Measurements from ENCODE around the gene C16orf87. TPM values are rescaled to one million over a fixed set of nuclear protein-coding genes. Genes with fewer than 3 reads are reported as not detected.

The C16orf87 gene
- total RNA-seq, 1 experiment from 2014 or later = 7.8 TPM

- CTCF ChIA-PET = no interaction called here
Observed at GRCh38 chr16:46811682-46812081, 19.3 kb downstream of the C16orf87 start.

DNA sequence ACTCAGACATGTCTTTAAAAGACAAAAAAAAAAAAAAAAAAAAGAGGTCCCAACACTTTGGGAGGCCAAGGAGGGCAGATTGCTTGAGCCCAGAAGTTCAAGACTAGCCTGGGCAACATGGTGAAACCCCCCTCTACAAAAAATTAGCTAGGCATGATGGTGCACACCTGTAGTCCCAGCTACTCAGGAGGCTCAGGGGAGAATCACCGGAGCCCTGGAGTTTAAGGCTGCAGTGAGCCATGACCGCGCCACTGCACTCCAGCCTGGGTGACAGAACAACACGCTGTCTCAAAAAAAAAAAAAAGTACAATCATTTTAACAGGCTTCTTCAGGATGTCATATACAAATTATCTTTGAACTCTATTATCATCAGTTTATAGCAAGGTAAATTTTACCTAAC, 22.0 kb downstream of the C16orf87 start:
- peaks cover 14% of the 10 kb centered on the region; the same call in 1 of the 2 replicates for H3F3A ChIP-seq (ENCODE audit: insufficient read depth, low read depth)
- peaks cover 3% of the 10 kb centered on the region for H3K36me3 ChIP-seq (ENCODE audit: low read depth)
- intact Hi-C loops (cut with micrococcal nuclease; ENCODE audit: unreplicated experiment) = no loop called here
- H3K9me3 ChIP-seq (ENCODE audit: insufficient read depth, low read depth) = no peaks in the 10 kb centered on the region
- no peaks in the 10 kb centered on the region; the same call in 1 of the 2 replicates for H4K20me1 ChIP-seq (ENCODE audit: insufficient read depth)
- no peak overlapping the region for H2AFZ ChIP-seq
- ChIA-PET POLR2A (ENCODE audit: unreplicated experiment) (no interaction called here), CTCF (interaction anchor here (0.7 kb wide), 1 partner anchor 11 kb away, joined by 4 read pairs; no protein-coding TSS in a partner anchor)
- H3K27me3 ChIP-seq (ENCODE audit: insufficient read depth, low read depth) = no peaks in the 10 kb centered on the region
- H3K4me2 ChIP-seq = no peak overlapping the region
- H3K4me1 ChIP-seq (replicated peaks; ENCODE audit: insufficient read depth) = peaks cover 20% of the 10 kb centered on the region
- TF ChIP-seq CTCF (conservative IDR thresholded peaks at IDR 0.05) (no peak), EZH2 (IDR thresholded peaks at IDR 0.05; ENCODE audit: low read depth) (no peak)
- no TSS peak for BruUV-seq (replicated peaks)
- no peak overlapping the region for H3K4me3 ChIP-seq
- DNase-seq = no peak
- H3K9me2 ChIP-seq (ENCODE audit: insufficient read depth) = no peaks in the 10 kb centered on the region
- no peak overlapping the region for H3K27ac ChIP-seq
- 0 out of 2 replicates have a peak, but pooled peaks cover 20% of the 10 kb centered on the region for H3K79me2 ChIP-seq (ENCODE audit: low read depth)

More at GRCh38 chr16:46811682-46812081, 19.3 kb downstream of the C16orf87 start:
- Histone ChIP-seq H3K4me3 (no peak overlapping the region), H3K9me2 (ENCODE audit: insufficient read depth) (no peaks in the 10 kb centered on the region), H3K27me3 (ENCODE audit: insufficient read depth, low read depth) (no peaks in the 10 kb centered on the region), H2AFZ (no peak overlapping the region), H3K4me1 (replicated peaks; ENCODE audit: insufficient read depth) (peaks cover 20% of the 10 kb centered on the region), H3K4me2 (no peak overlapping the region), H4K20me1 (ENCODE audit: insufficient read depth) (no peaks in the 10 kb centered on the region; the same call in 1 of the 2 replicates), H3K27ac (no peak overlapping the region), H3K9me3 (ENCODE audit: insufficient read depth, low read depth) (peaks cover 11% of the 10 kb centered on the region), H3K79me2 (ENCODE audit: low read depth) (peaks cover 37% of the 10 kb centered on the region), H3F3A (ENCODE audit: insufficient read depth, low read depth) (peaks cover 14% of the 10 kb centered on the region; the same call in 1 of the 2 replicates), H3K36me3 (ENCODE audit: low read depth) (peaks cover 6% of the 10 kb centered on the region; the same call in 1 of the 2 replicates)
- DNase-seq = no peak
- no TSS peak for BruUV-seq (replicated peaks)
- intact Hi-C loops (cut with micrococcal nuclease; ENCODE audit: unreplicated experiment) = no loop called here
- POLR2A ChIA-PET (ENCODE audit: unreplicated experiment) = no interaction called here
- no peak for TF ChIP-seq EZH2 (IDR thresholded peaks at IDR 0.05; ENCODE audit: low read depth)
- TF ChIP-seq CTCF (conservative IDR thresholded peaks at IDR 0.05) = no peak

- intact Hi-C loops (cut with micrococcal nuclease; ENCODE audit: unreplicated experiment) = no loop called here
- Histone ChIP-seq H3K4me1 (replicated peaks; ENCODE audit: insufficient read depth) (peaks cover 20% of the 10 kb centered on the region), H3K27me3 (ENCODE audit: insufficient read depth, low read depth) (no peaks in the 10 kb centered on the region), H4K20me1 (ENCODE audit: insufficient read depth) (no peaks in the 10 kb centered on the region; the same call in 1 of the 2 replicates), H3K4me2 (no peak overlapping the region), H3F3A (ENCODE audit: insufficient read depth, low read depth) (peaks cover 14% of the 10 kb centered on the region; the same call in 1 of the 2 replicates), H3K36me3 (ENCODE audit: low read depth) (peaks cover 3% of the 10 kb centered on the region), H2AFZ (no peak overlapping the region), H3K4me3 (no peak overlapping the region), H3K27ac (no peak overlapping the region), H3K9me3 (ENCODE audit: insufficient read depth, low read depth) (no peaks in the 10 kb centered on the region), H3K79me2 (ENCODE audit: low read depth) (0 out of 2 replicates have a peak, but pooled peaks cover 17% of the 10 kb centered on the region), H3K9me2 (ENCODE audit: insufficient read depth) (no peaks in the 10 kb centered on the region)
- ChIA-PET POLR2A (ENCODE audit: unreplicated experiment) (interaction anchor here (0.6 kb wide), 1 partner anchor 12 kb away, joined by 4 read pairs; no protein-coding TSS in a partner anchor), CTCF (interaction anchor here (0.6 kb wide), 1 partner anchor 52 kb away, joined by 4 read pairs; no protein-coding TSS in a partner anchor)
- DNase-seq = no peak
- TF ChIP-seq CTCF (conservative IDR thresholded peaks at IDR 0.05) (no peak), EZH2 (IDR thresholded peaks at IDR 0.05; ENCODE audit: low read depth) (no peak)
- no TSS peak for BruUV-seq (replicated peaks)
Observed at GRCh38 chr16:46807336-46807735, 23.6 kb downstream of the C16orf87 start.

Measured in PC-9 (cell line).